GM21447 (cell line): ENCODE data around the gene IFT25.

Experiments used
- ATAC-seq: cut with Tn5 transposase; IDR thresholded peaks from one replicate; pipeline ENCODE4 v1.9.1; 2021; ENCODE audit not compliant: unreplicated experiment

Gene IFT25

GRCh38 chr1:53957194-53957818 is 11.8 kb upstream of the IFT25 start:
- ATAC-seq = no peak

- ATAC-seq = no peak
Measured at GRCh38 chr1:53956308-53957168, 11.0 kb upstream of the IFT25 start.

- ATAC-seq = no peak
Measured at GRCh38 chr1:53954128-53954527, 8.6 kb upstream of the IFT25 start.

GRCh38 chr1:53951697-53952096 is 6.2 kb upstream of the IFT25 start:
- no peak for ATAC-seq

GRCh38 chr1:53949023-53949990 is 3.8 kb upstream of the IFT25 start:
- no peak for ATAC-seq

GRCh38 chr1:53948291-53948690 is 2.8 kb upstream of the IFT25 start:
- ATAC-seq = no peak

GRCh38 chr1:53947172-53947907 is 1.8 kb upstream of the IFT25 start:
- ATAC-seq = no peak

GRCh38 chr1:53946252-53947171 is 1.0 kb upstream of the IFT25 start, which contains the start of gene LRRC42:
TSS of gene LRRC42 (plus strand) at chr1:53946350. CDS start at chr1:53952000, 5,650 bp downstream.
- ATAC-seq = peak; percentile 64

GRCh38 chr1:53945183-53945432 is 391 bp downstream of the IFT25 start:
- ATAC-seq = no peak

- no peak for ATAC-seq
Measured at GRCh38 chr1:53944469-53945182, 873 bp downstream of the IFT25 start.

GRCh38 chr1:53943490-53944043 is 1.9 kb downstream of the IFT25 start:
- ATAC-seq = no peak

GRCh38 chr1:53943090-53943489 is 2.4 kb downstream of the IFT25 start:
- no peak for ATAC-seq

- ATAC-seq = no peak
Measured at GRCh38 chr1:53942127-53942957, 3.2 kb downstream of the IFT25 start.

- ATAC-seq = no peak
Measured at GRCh38 chr1:53938136-53938830, 7.2 kb downstream of the IFT25 start.

- no peak for ATAC-seq
Measured at GRCh38 chr1:53936430-53936829, 9.1 kb downstream of the IFT25 start.

GRCh38 chr1:53934170-53934765 is 11.2 kb downstream of the IFT25 start:
- ATAC-seq = no peak

GRCh38 chr1:53931523-53931922 is 14.0 kb downstream of the IFT25 start:
- no peak for ATAC-seq
